NCI-H2029 treated with DMSO at 0.1 percent for 48 hours (cell line): ENCODE data around the gene SSTR1.

Experiments used
- DNase-seq: peaks from one replicate; lab custom pipeline; 2025; lab: John Stamatoyannopoulos, UW

SSTR1 gene

DNA sequence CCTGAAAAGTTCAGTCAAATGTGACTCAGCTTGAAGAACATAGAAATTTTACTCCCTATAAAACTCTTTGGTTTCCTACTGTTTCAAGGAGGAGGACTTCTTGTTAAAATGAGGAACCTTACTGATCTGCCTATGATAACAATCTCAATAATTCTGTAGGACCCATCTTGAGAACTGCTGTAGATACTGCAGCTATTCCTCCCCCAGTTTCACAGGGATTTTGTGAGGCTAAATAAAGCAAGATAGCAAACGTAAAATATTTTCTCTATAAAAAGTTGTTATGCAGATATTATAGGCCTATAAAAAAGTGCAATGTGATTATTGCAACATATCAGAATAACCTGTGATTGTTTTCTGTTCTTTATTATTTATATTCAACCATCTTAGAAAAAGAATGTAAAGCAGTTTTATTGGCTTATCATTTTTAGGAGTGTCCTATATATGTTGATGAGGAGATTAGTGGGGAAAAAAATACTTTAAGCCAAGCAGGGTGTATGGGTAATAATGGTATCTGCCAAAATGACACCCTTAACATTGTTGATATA, 36.1 kb downstream of the SSTR1 start:
- no peak for DNase-seq

DNA sequence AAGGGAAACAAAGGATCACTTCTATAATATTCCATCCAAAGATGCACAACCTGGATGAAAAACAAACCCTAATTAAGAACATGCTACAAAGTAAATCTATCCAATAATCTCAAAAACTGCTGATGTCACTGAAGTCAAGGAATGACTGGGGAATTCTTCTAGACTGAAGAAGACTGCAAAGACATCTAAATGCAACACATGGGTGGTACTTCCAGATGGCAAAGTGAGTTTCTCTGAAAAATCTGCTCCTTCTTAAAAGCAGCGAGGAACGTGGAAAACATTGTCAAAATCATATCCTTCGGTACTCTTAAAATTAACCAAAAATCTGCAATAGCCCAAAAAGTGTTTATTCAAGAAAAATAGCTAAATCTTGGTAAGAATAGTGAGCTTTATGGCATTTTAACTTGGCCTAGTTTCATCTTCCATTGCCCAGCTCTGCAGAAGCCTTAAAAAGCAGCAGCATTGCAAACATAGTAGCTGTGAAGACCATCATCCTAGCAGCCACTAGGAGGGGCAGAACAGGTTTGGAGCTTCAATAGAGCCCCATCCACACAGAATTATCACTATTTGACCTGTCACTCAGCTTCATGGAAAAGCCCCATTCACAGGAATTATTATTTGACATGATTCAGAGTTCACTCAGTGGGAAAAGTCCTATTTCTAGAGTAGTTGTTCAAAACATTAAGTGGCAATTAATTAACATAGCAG, 40.8 kb downstream of the SSTR1 start:
- no peak for DNase-seq

DNA sequence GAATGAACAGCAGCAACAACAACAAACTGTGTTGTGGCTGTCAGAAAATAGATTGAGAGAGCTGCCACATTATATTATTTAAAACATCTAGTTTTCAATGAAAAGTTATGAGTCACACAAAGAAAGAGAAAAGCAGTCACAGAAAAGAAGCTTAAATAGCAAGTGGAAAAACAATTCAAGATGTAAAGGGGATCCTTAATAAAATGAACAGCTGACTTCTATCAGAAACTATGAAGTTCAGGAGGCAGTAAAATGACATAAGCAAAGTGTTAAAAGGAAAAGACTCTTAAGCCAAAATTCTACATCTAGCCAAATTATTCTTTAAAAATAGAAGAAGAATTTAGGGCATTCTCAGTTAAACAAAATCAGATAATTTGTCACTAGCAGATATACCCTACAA, 42.6 kb downstream of the SSTR1 start:
- no peak for DNase-seq

DNA sequence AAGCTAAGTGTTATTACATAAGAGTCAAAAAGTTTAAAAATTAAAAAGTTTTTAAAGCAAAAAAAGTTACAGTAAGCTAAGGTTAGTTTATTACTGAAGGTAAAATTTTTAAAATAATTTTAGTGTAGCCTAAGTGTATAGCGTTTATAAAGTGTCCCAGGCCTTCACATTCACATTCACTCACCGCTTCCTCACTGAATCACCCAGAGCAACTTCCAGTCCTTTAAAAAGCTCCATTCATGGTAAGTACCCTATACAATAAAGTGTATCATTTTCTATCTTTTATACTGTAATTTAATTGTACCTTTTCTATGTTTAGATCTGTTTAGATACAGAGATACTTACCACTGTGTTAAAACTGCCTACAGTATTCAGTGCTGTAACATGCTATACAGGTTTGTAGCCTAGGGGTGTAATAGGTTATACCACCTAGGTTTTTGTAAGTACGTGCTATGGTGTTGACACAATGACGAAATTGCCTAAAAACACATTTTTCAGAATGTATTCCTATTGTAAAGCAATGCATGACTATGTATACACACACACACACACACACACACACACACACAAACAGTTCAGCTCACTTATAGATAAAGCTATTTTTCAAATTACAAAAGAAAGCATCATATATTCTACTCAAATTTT, 44.5 kb downstream of the SSTR1 start:
- no peak for DNase-seq

DNA sequence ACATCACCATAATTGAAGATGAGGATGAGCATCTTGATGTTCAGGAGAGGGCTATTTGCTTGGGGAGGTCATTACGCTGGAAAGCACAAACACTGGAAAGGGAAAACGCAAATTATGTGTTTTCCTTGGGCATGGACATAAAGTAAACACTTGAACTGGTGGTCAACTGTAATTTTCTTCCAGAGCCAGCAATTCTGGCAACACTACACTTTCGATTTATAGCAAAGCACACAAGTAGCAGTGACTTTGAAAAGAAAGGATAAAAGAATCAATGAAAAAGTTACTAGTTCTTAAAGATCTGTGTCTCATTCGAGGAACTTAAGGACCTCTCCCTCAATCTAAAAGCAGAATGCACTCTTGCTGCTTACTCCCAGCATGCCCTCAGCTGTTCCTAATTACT, 46.0 kb downstream of the SSTR1 start:
- DNase-seq = no peak

DNA sequence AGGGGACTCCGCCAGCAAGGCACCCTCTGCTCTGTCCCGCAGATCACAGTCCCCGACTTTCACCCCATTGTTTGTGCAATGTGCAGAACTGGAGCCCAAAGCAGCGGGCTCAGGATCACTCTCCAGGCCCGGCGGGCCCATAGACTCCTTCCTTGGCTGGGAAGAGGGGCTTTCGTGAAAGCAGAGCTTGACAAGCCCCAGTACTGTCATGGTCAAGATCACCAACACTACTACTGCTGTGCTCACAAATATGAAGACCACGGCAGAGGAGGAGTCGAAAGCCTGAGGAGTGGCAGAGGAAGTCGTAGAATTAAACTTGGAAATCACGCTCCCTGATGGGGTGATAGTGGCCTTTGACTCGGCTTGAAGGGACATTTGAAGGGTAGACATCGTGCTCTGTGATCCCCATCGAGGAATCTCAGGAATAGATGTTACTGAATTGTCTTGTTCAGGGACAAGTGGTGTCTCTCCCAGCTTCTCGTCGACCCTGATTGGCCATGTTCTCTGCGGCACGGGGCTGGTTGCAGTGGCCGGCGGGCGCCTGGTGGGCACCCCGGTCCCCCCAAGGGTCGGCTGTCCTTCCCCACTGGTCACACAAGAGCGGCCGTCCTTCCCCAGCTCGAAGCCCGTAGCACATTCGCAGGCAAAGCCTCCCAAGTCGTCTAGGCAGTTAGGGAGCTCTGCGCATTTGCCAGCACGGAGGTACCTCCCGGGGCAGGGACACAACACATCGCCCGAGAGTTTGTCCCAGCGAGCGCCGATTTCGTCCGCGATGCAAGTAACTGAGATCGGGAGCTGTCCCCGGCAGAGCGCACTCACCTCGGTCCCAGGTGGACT, 47.1 kb downstream of the SSTR1 start:
- DNase-seq = no peak

DNA sequence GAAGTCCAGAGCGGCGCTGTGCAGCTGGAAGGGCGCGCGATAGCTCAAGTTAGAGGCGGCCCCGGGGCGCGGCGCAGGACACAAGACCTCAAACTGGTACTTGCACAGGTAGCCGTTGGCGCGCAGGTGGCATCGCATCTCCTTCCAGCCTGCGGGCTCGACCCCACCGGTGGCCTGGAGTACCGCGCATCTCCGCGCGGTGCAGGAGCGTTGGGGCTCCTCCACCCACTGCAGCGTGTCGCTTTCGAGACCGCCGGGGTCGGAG, 47.6 kb downstream of the SSTR1 start:
- no peak for DNase-seq

DNA sequence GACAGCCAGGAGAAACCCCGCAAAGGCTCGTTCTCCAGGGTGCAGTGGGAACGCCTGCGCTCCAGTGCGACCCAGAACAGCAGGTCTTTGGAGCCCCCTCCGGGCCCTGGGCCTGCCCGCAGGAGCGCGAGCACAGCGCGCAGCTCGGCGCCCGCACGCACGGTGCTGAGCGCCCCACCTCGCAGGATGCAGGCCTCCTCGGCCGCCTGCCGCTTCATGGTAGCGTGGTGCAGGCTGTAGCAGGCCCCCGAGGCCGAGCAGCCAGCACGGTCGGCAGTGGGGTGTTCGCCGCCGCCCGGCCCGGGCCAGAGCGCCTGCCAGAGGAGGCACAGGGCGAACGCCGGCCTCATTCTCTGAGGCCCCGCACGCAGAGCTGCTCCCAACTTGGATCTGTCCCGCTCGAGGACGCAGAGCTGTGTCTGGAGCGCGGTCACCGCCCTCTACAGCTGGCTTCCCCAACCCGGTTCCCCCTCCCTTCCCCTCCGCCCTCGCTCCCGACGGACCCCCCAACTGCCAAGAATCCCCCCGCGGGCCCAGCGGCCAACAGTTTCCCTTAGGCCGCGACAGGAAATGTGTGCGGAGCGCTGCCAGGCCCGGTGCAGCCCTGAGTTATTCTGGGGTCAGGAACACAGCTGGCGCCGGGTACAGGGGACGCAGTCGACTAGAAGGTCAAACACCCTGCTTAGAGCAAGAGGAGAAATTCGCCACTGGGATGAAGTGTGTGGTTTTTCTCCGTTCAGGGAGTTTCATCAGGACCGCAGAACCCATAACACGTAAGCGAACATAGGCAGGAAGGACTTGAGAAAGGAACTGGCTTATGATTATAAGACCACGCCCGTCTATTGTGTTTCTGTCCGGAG, 48.2 kb downstream of the SSTR1 start, which contains the start of gene CLEC14A:
Gene CLEC14A, minus strand, starts transcription at position 421 of the 860 bp plus-strand sequence. Its CDS starts 71 bp downstream, at position 350.
- DNase-seq = no peak

DNA sequence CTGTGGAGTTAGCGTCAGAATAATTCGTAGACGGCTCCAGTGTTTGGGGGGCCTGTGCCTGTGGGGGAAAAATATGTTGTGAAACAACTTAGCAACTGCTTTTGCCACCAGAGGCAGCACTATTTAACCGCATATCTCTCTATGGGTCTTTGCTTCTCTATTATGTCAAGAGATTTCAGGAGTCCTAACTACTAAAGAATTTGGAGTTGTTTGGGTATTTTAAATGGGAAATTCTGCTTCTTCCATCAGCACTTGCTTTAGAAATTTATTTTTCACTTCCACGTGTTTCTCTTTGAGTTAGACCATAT, 48.8 kb downstream of the SSTR1 start:
- no peak for DNase-seq

DNA sequence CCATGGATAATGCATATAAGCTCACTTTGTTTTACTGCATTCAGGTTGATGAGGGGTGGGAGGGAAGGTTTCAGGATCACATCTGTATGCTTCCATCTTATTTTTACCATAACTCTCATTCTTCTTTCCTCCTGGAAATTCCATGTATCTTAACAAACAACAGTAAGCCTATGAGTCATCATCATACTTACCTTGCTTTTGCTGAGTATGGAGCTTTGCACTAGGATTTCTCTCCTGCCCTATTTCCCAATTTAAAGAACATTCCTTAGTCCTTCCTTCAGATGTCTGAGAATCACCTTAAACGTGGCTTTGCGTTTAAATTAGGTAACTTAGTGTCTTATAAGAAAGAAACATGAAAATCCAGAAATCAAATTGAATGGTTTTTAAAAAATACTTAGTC, 49.8 kb downstream of the SSTR1 start:
- no peak for DNase-seq

DNA sequence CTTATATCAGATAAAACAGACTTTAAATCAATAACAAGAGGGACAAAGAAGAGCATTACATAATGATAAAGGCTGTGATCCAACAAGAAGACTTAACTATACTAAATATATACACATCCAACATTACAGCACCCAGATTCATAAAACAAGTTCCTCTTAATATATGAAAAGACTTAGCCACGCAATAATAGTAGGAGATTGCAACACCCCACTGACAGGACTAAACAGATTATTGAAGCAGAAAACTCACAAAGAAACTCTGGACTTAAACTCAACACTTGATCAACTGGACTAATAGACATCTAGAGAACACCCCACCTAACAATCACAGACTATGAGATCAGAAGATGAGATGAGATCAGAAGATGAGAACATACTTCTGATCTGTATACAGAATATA, 53.9 kb downstream of the SSTR1 start:
- DNase-seq = no peak
